Measurements from ENCODE around the gene NCR2. TPM values are rescaled to one million over a fixed set of nuclear protein-coding genes. Genes with fewer than 3 reads are reported as not detected.

Gene NCR2
- total RNA-seq, 1 donor from 2014 or later, result not detected

DNA sequence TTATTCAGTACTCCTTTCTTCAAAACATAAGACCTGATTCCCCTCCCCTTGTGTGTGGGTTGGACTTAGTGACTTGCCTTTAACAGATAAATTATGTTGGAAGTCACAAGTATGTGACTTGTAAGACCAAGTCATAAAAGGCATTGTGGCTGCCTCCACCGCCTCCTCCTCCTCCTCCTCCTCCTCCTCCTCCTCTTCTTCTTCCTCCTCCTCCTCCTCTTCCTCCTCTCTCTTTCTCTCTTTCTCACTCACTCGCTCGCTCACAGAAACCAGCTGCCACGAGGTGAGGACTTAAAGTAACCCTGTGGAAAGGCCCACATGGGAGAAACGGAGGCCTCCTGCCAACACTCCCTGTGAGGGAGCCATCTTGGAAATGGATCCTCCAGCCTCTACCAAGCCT lies 64.0 kb downstream of the NCR2 start:
- Mint-ChIP-seq H3K9me3 (ENCODE audit: low read depth) (peaks cover 14% of the 10 kb centered on the region), H3K4me3 (ENCODE audit: unreplicated experiment) (no peak overlapping the region), H3K27ac (ENCODE audit: unreplicated experiment) (no peak overlapping the region), H3K4me1 (ENCODE audit: low read depth) (peaks cover 6% of the 10 kb centered on the region), H3K27me3 (ENCODE audit: low read depth) (peaks cover 38% of the 10 kb centered on the region), H3K36me3 (ENCODE audit: low read depth) (peaks cover 6% of the 10 kb centered on the region)
- TF ChIP-seq, protein P1, sequence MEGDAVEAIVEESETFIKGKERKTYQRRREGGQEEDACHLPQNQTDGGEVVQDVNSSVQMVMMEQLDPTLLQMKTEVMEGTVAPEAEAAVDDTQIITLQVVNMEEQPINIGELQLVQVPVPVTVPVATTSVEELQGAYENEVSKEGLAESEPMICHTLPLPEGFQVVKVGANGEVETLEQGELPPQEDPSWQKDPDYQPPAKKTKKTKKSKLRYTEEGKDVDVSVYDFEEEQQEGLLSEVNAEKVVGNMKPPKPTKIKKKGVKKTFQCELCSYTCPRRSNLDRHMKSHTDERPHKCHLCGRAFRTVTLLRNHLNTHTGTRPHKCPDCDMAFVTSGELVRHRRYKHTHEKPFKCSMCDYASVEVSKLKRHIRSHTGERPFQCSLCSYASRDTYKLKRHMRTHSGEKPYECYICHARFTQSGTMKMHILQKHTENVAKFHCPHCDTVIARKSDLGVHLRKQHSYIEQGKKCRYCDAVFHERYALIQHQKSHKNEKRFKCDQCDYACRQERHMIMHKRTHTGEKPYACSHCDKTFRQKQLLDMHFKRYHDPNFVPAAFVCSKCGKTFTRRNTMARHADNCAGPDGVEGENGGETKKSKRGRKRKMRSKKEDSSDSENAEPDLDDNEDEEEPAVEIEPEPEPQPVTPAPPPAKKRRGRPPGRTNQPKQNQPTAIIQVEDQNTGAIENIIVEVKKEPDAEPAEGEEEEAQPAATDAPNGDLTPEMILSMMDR (IDR thresholded peaks at IDR 0.05), result no peak
- DNase-seq (ENCODE audit: low spot score), result no peak

Other genes starting within 250 kb of the NCR2 start
- not detected in 3 replicates for gene TREML1, start 181.3 kb upstream of the NCR2 start, total RNA-seq
- gene TREM2, start 172.5 kb upstream of the NCR2 start, total RNA-seq, result not detected in 3 replicates
- gene TREML2, start 134.5 kb upstream of the NCR2 start, total RNA-seq, result not detected in 3 replicates
- gene TREML4, start 107.3 kb upstream of the NCR2 start, total RNA-seq, result not detected in 3 replicates
- gene TREM1, start 48.9 kb upstream of the NCR2 start, total RNA-seq, result 0.25 TPM in 1 of 3 replicates, not detected in the others
- gene FOXP4, start 210.8 kb downstream of the NCR2 start, total RNA-seq, result 17.2 to 19.8 TPM (median 18.6 TPM) in 3 replicates

Data from chondrocyte (in vitro differentiated cells).